HG03135 (cell line): ENCODE measurements around the gene LRRK1.
"Not testable (repeated sequence)": the region's sequence is repeated elsewhere in the genome, so short reads cannot be mapped to it uniquely, and the experiment has no call there.

ENCODE experiments used
- ATAC-seq: cut with Tn5 transposase; IDR thresholded peaks from one replicate; pipeline ENCODE4 v1.9.1; 2021; ENCODE audit warnings: mild to moderate bottlenecking, moderate library complexity; ENCODE audit not compliant: unreplicated experiment

LRRK1 gene

DNA sequence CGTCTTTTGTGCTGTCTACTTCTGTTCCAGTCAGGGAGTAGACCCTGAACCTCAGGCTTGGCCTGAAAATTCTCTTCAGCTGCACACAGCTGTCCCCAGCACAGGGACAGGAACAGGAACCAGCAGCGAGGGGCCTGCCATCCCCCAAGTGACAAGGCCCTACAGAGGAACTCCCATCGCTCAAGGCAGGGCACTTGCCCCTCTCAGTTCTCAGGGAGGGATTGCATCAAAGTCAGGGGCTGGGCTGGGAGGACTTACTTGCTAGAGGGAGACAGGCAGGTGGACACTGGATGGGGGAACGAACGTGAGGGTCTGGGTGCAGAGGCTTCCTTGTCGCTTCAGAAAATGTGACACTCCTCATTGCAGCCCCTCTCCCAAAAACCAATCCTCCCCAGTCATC, 169.1 kb downstream of the LRRK1 start:
- no peak for ATAC-seq

GRCh38 chr15:101088788-101089578, 169.8 kb downstream of the LRRK1 start:
- ATAC-seq = peak; percentile 82

DNA sequence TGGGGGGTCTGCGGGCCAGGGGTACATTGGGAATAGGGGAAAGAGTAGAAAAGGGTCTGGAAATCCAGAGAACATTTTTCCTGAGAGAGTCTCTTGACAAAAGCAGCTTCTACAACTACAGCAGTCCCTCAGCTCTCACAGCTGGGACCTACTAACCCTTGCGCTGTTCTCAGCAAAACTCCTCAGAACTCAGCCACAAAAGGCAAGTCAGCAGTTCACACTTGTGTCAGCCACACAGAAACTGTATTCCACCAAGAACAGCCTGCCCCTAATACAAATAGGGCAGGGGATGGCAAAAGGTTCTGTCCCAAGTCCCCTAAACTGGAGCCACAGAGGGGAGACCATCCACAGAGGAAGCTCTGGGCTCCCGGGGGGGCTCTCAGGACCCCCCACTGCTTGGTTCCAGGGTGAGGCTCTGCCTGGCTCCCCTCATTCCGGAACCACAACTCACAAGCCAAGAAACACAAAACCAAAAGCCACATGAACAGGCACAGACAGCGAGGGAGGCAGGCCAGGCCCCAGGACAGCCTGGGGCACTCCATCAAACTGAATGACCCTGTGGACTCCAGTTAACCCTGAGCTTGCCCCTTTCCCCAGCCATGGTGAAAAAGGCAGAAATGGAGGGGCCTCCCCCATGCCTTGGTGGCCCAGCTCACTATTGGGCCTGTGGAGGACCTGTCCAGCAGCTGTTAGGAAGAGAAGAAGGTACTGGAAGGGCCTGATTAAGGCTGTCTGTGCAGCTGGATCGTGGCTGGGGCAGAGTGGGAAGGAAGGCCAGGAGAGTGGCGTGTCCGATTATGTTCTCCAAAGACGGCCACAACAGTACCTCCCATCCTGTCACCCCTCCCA, 170.6 kb downstream of the LRRK1 start:
- no peak for ATAC-seq

DNA sequence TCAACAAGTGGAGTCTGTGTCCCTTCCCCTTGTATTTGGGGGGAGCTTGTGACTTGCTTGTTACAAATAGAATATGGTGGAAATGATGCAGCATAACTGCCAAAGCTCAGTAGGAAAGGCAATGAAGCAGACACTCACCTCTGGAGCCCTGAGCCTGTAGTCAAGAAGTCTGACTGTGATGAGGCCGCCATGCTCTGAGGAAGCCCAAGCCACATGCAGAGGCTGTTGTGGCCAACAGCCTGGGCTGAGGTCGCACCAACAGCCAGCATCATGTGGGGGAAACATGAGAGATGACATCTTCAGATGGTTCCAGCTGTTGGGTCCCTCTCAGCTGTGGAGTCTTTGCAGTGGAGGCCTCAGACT, 171.3 kb downstream of the LRRK1 start:
- no peak for ATAC-seq

- no peak for ATAC-seq
Measured at GRCh38 chr15:101091080-101092017, 172.2 kb downstream of the LRRK1 start.

DNA sequence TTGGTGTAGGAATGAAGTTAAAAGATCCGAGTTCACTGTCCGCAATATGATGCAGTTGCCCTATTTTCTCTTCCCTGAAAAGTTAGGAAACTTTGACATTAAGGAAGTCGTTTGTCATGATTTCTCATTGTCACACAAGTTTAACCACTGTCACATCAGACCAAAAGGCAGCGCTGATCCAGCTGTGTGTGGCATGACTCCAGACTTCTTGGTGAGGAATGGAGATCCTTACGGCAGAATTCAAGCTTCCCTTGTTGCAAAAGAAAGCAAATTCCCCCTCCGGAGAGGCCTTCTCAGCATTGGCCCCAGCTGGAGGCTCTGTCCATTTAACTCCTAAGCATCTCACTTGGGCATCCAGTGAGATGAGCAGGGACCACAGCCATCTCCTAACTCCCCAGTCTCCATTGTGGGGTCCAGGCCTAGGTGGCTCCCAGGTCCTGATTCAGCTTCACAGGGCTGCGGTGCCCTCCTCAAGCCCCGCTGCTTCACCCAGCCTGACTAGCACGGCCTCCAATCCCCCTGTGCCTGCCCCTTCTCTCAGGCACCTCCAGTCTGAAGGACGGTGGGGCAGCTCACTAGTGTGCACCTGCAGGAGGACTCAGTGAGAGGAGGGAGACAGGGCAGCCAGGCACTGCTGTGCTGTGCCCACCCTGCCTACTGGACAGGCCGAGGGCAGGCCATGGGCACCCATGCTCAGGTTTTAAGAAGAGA, 173.2 kb downstream of the LRRK1 start:
- no peak for ATAC-seq

DNA sequence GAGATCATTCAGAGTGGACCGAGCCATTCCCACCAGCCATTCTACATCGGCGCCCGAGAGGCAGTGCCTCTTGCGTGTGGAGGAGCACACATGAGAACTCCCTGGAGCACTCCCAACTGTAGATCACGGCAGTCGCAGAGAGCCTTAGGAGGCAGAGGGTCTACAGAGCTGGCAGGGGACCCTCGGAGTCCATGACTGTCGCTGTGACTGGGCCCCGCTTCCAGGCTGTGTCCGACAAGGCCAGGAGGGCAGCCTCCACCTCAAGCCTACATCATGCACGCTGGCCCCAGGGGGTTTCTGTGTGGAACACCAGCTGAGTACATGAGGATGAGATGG, 173.7 kb downstream of the LRRK1 start:
- no peak for ATAC-seq

DNA sequence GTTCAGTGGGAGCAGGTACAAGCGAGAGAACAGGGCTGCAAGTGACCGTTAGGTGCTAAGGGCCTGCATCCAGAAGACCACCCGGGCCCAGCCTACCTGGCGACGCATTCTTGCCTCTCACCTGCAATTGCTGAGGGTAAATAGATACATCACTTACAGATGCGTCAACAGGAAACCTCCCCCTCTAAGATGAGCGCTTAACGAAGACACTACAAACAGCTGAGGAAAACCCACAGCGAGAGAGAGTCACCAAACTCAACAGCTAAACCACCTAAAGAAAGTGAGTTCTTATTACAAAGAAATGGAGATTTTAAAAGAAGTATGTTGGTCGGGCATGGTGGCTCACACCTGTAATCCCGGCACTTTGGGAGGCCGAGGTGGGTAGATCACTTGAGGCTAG, 174.8 kb downstream of the LRRK1 start:
- no peak for ATAC-seq

- ATAC-seq = not testable (repeated sequence)
Measured at GRCh38 chr15:101095796-101096406, 176.7 kb downstream of the LRRK1 start.

DNA sequence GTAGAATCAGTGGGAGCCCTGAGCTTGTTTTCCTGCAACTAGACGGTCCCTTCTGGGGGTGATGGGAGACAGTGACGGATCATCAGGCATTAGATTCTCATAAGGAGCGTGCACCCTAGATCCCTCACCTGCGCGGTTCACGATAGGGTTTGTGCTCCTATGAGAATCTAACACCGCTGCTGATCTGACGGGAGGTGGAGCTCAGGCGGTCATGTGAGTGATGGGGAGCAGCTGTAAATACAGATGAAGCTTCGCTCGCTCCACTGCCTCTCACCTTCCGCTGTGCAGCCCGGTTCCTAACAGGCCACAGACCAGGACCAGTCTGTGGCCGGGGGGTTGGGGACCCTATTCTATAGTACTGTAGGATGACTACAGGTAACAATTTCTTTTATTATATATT, 178.0 kb downstream of the LRRK1 start:
- ATAC-seq = no peak

DNA sequence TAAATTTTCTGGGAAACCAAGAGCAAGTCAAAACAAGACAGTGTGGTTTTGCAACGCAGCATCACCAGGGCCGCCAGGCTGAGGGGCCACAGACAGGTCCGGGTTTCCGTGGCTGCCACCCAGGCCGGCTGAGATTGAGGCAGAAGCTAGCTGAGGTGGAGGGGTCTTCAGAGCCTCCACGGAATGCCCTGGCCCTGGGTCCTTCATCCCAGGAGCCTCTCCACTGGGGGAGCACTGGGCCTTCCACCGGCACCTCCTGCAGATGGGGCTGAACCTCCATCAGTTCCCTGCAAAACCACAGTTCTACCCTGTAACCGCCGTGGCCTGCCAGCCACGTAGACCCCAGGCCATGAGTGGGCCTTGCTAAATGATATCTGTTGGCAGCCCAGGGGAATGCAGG, 180.0 kb downstream of the LRRK1 start:
- no peak for ATAC-seq

- no peak for ATAC-seq
Measured at GRCh38 chr15:101100118-101100517, 181.0 kb downstream of the LRRK1 start.

DNA sequence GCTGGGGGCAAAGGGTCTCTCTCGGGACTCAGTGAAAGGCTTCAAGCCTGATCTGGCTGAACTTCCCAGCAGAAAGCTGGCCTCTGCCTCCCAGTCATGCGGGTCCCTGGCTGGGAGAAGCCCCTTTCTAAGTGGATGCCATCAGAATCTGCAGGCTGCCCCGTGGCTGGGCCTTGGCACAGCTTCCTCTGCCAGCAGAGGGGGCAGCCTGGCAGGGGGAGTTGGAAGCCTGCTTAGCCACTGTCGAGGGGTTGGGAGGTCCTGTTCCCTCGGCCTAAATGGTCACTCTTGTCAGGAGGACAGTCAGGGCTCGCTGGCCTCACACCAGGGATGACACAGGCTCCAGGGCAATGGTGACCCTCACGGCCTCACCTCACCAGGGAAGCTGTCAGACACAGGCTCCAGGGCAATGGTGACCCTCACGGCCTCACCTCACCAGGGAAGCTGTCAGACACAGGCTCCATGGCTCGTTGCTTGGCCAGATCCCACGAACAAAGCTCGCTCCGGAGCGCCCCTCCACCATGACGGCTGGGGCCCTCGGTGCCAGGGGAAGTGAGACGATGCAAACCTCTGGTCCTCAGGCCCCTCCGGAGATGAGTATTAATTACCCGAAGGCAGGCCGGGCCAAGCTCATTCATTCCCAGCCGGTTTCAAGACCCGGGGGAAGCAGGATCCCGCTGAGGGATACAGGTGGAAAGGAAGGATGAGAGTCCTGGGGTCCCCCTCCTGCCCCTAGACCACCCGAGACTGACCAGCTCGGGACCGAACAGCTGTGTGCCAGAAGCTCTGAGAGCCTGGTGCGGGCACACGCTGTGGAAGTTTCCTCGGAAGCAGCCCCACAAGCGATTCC, 181.7 kb downstream of the LRRK1 start:
- no peak for ATAC-seq

DNA sequence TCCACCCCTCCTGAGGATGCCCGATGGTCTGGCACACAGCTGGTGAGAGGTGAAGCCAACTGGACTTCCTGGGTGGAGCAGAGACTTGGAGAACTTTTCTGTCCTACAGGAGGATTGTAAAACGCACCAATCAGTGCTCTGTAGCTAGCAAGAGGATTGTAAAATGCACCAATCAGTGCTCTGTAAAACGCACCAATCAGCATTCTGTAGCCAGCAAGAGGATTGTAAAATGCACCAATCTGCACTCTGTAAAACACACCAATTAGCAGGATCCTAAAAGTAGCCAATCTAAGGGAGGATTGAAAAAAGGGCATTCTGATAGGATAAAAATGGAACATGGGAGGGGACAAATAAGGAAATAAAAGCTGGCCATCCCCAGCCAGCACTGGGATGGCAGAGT, 182.5 kb downstream of the LRRK1 start:
- no peak for ATAC-seq

GRCh38 chr15:101102746-101103145, 183.6 kb downstream of the LRRK1 start:
- ATAC-seq = no peak

DNA sequence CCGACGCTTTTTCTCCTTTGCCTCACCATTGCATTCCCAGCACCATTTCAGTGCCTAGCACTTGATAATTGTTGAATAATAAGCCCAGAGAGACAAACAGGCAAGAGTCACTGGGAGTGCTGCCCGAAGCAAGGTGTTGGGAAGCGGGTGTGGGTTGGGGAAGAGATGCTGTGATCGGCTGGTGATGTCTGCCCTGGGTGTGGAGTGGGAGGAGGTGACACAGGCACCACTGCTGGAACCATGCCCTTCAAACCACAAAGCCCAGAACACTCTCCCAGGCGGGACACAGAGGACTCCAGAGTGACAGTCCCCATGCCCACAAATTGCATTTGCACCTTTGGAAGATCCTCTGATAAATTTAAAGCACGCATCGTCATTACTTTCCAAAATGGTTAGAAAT, 184.4 kb downstream of the LRRK1 start:
- ATAC-seq = no peak

- no peak for ATAC-seq
Measured at GRCh38 chr15:101104141-101104540, 185.0 kb downstream of the LRRK1 start.

- no peak for ATAC-seq
Measured at GRCh38 chr15:101105059-101105891, 186.1 kb downstream of the LRRK1 start.
